Measurements from ENCODE around the gene STAU1. TPM values are rescaled to one million over a fixed set of nuclear protein-coding genes. Genes with fewer than 3 reads are reported as not detected.

STAU1 gene
- total and polyA plus RNA-seq, 2 of the 13 experiments (the other 11 are each of a cell fraction or from before 2014, with no cell fraction given) = 119 to 133 TPM

- TF ChIP-seq ZNF331 (CRISPR knock-in tag; IDR thresholded peaks at IDR 0.05) (no peak), PRPF4 (IDR thresholded peaks at IDR 0.05; ENCODE audit: low read depth, low read length, poor library complexity, severe bottlenecking) (no peak), CEBPZ (IDR thresholded peaks at IDR 0.05; ENCODE audit: low read length) (no peak), ZNF121 (CRISPR knock-in tag; IDR thresholded peaks at IDR 0.05) (peak; percentile 83), HMG20B (CRISPR knock-in tag; conservative IDR thresholded peaks at IDR 0.05) (no peak), ZNF232 (CRISPR knock-in tag; IDR thresholded peaks at IDR 0.05; ENCODE audit: borderline replicate concordance) (no peak), NONO (IDR thresholded peaks at IDR 0.05) (no peak), NONO (CRISPR knock-in tag; conservative IDR thresholded peaks at IDR 0.05) (peak; percentile 63; the same call in 1 of the 2 replicates), ZBTB8A (CRISPR knock-in tag; IDR thresholded peaks at IDR 0.05; ENCODE audit: borderline replicate concordance, low read depth) (no peak), ARNTL (CRISPR knock-in tag; IDR thresholded peaks at IDR 0.05) (no peak), CBX2 (IDR thresholded peaks at IDR 0.05; ENCODE audit: low read depth, low read length) (no peak), CBX2 (CRISPR knock-in tag; IDR thresholded peaks at IDR 0.05; ENCODE audit: low read depth) (no peak), RBM22 (optimal IDR thresholded peaks at IDR 0.05; ENCODE audit: low read length) (peak; percentile 97), ZBTB42 (CRISPR knock-in tag; IDR thresholded peaks at IDR 0.05) (no peak), ZNF253 (CRISPR knock-in tag; IDR thresholded peaks at IDR 0.05; ENCODE audit: borderline replicate concordance) (no peak), MTA3 (CRISPR knock-in tag; IDR thresholded peaks at IDR 0.05) (no peak), PBX3 (CRISPR knock-in tag; IDR thresholded peaks at IDR 0.05; ENCODE audit: borderline replicate concordance) (no peak), MXD1 (CRISPR knock-in tag; IDR thresholded peaks at IDR 0.05) (no peak), STAT5B (CRISPR knock-in tag; IDR thresholded peaks at IDR 0.05) (no peak), IRX3 (CRISPR knock-in tag; IDR thresholded peaks at IDR 0.05; ENCODE audit: borderline replicate concordance, low read depth) (no peak), ZBTB2 (CRISPR knock-in tag; IDR thresholded peaks at IDR 0.05; ENCODE audit: low read depth) (no peak), ZNF7 (CRISPR knock-in tag; IDR thresholded peaks at IDR 0.05) (no peak), ZNF652 (CRISPR knock-in tag; IDR thresholded peaks at IDR 0.05; ENCODE audit: borderline replicate concordance, low read depth) (no peak), FOXO1 (CRISPR knock-in tag; IDR thresholded peaks at IDR 0.05) (no peak), HOXA7 (CRISPR knock-in tag; IDR thresholded peaks at IDR 0.05) (no peak)
Observed at GRCh38 chr20:49110767-49111694, 77.1 kb downstream of the STAU1 start (continued).
